Choroid plexus epithelial cell (primary cell): Measurements from ENCODE around the gene MT1E.
A peak's percentile ranks its signal among the peaks of the same experiment; 100 is the strongest.

Source experiments
- DNase-seq: peaks from one replicate; pipeline ENCODE4 v3.0.0-alpha.2; 2010; ENCODE audit warnings: low read depth
- H3K4me3 ChIP-seq: 2 replicates; pipeline ENCODE4 v1.5.1; 2011; ENCODE audit warnings: low read depth, mild to moderate bottlenecking, control low read depth, low read length, moderate library complexity
- CTCF ChIP-seq: conservative IDR thresholded peaks from 2 replicates; pipeline ENCODE4 v1.5.1; 2011; ENCODE audit warnings: low read depth, mild to moderate bottlenecking, control low read depth, inconsistent platforms, low read length, moderate library complexity

MT1E gene

GRCh38 chr16:56601325-56601724 is 24.3 kb upstream of the MT1E start:
- TF ChIP-seq CTCF, result no peak
- DNase-seq, result no peak
- no peak overlapping the region for H3K4me3 ChIP-seq

- H3K4me3 ChIP-seq, result no peak overlapping the region
- TF ChIP-seq CTCF, result peak; percentile 63
- DNase-seq, result peak; percentile 63
These were observed 22.0 kb upstream of the MT1E start for GRCh38 chr16:56603589-56603988.

GRCh38 chr16:56604966-56605365 is 20.6 kb upstream of the MT1E start:
- no peak overlapping the region for H3K4me3 ChIP-seq
- TF ChIP-seq CTCF, result no peak
- DNase-seq, result no peak

- H3K4me3 ChIP-seq, result no peak overlapping the region
- no peak for DNase-seq
- no peak for TF ChIP-seq CTCF
These were observed 20.1 kb upstream of the MT1E start for GRCh38 chr16:56605475-56605874.

GRCh38 chr16:56606071-56606475 is 19.5 kb upstream of the MT1E start:
- TF ChIP-seq CTCF, result no peak
- no peak overlapping the region for H3K4me3 ChIP-seq
- no peak for DNase-seq

- H3K4me3 ChIP-seq, result peak overlapping the region; percentile 7
- DNase-seq, result peak; percentile 96
- no peak for TF ChIP-seq CTCF
These were observed 19.0 kb upstream of the MT1E start for GRCh38 chr16:56606476-56607108.

GRCh38 chr16:56607109-56607618 is 18.4 kb upstream of the MT1E start:
- H3K4me3 ChIP-seq, result peak overlapping the region; percentile 7
- peak; percentile 98 for DNase-seq
- no peak for TF ChIP-seq CTCF
